Astrocyte (in vitro differentiated cells and primary cell): ENCODE data around the gene NTRK1. TPM values are rescaled to one million over a fixed set of nuclear protein-coding genes. Genes with fewer than 3 reads are reported as not detected.

Experiments used
- DNase-seq: peaks from one replicate; pipeline ENCODE4 v3.0.0-alpha.2; 2010; ENCODE audit warnings: low read depth
- FAIRE-seq: peaks from 2 replicates; lab custom pipeline; 2011; peaks lifted over from hg19 to GRCh38; lab: Jason Lieb, UNC
- H2AFZ ChIP-seq: 2 replicates; pipeline ENCODE4 v1.6.0; 2012; ENCODE audit warnings: low read depth, low read length, inconsistent platforms
- H3K27ac ChIP-seq: 2 replicates; pipeline ENCODE4 v1.5.1; 2011; ENCODE audit warnings: low read depth, low read length, inconsistent platforms
- H3K27me3 ChIP-seq: 2 replicates; pipeline ENCODE4 v1.6.0; 2011; ENCODE audit warnings: low read length, inconsistent platforms; ENCODE audit not compliant: insufficient read depth
- H3K36me3 ChIP-seq: 2 replicates; pipeline ENCODE4 v1.5.1; 2011; ENCODE audit warnings: low read length, inconsistent platforms; ENCODE audit not compliant: insufficient read depth
- H3K4me1 ChIP-seq: 2 replicates; pipeline ENCODE4 v1.5.1; 2011; ENCODE audit warnings: low read length, inconsistent platforms; ENCODE audit not compliant: insufficient read depth
- H3K4me2 ChIP-seq: 2 replicates; pipeline ENCODE4 v1.6.0; 2012; ENCODE audit warnings: low read length, inconsistent platforms
- H3K4me3 ChIP-seq: 2 replicates; pipeline ENCODE4 v1.5.1; 2011; ENCODE audit warnings: low read depth, mild to moderate bottlenecking, low read length, inconsistent platforms; ENCODE audit not compliant: insufficient read depth
- H3K79me2 ChIP-seq: 2 replicates; pipeline ENCODE4 v1.6.0; 2012; ENCODE audit warnings: mild to moderate bottlenecking, low read length, inconsistent platforms; ENCODE audit not compliant: insufficient read depth
- H3K9ac ChIP-seq: 2 replicates; pipeline ENCODE4 v1.6.0; 2012; ENCODE audit warnings: mild to moderate bottlenecking, low read length, inconsistent platforms
- H3K9me3 ChIP-seq: 2 replicates; pipeline ENCODE4 v1.5.1; 2012; ENCODE audit warnings: low read depth, mild to moderate bottlenecking, low read length, inconsistent platforms; ENCODE audit not compliant: insufficient read depth
- H4K20me1 ChIP-seq: 2 replicates; pipeline ENCODE4 v1.6.0; 2012; ENCODE audit warnings: low read length, inconsistent platforms; ENCODE audit not compliant: insufficient read depth
- H3K27ac Mint-ChIP-seq: one replicate; pipeline ENCODE4 v1.8.0; 2021; ENCODE audit warnings: mild to moderate bottlenecking, mixed read lengths; ENCODE audit not compliant: unreplicated experiment
- H3K27me3 Mint-ChIP-seq: one replicate; pipeline ENCODE4 v1.8.0; 2021; ENCODE audit warnings: low read depth, mixed read lengths; ENCODE audit not compliant: unreplicated experiment
- H3K36me3 Mint-ChIP-seq: one replicate; pipeline ENCODE4 v1.8.0; 2021; ENCODE audit warnings: low read depth, mixed read lengths; ENCODE audit not compliant: unreplicated experiment
- H3K4me1 Mint-ChIP-seq: one replicate; pipeline ENCODE4 v1.8.0; 2021; ENCODE audit warnings: low read depth, mixed read lengths; ENCODE audit not compliant: unreplicated experiment
- H3K4me3 Mint-ChIP-seq: one replicate; pipeline ENCODE4 v1.8.0; 2021; ENCODE audit warnings: mild to moderate bottlenecking, moderate library complexity, mixed read lengths; ENCODE audit not compliant: unreplicated experiment
- H3K9me3 Mint-ChIP-seq: one replicate; pipeline ENCODE4 v1.8.0; 2021; ENCODE audit warnings: mild to moderate bottlenecking, mixed read lengths; ENCODE audit not compliant: unreplicated experiment
- EZH2 ChIP-seq: IDR thresholded peaks from 2 replicates; pipeline ENCODE4 v1.6.1; 2012; ENCODE audit warnings: mild to moderate bottlenecking, low read length, inconsistent platforms; ENCODE audit not compliant: insufficient read depth
- total RNA-seq: library from RNA; stranded (reverse); gene quantifications from 2 replicates; pipeline ENCODE4 v1.2.1, GENCODE V29; 2021
- TF ChIP-seq, protein P1 (sequence below): IDR thresholded peaks from 2 replicates; pipeline ENCODE4 v1.5.1; 2011; ENCODE audit warnings: low read depth, mild to moderate bottlenecking, inconsistent platforms, low read length, moderate library complexity; ENCODE audit not compliant: insufficient read depth

Gene NTRK1
- total RNA-seq, 1 donor from 2014 or later = 0.27 TPM

DNA sequence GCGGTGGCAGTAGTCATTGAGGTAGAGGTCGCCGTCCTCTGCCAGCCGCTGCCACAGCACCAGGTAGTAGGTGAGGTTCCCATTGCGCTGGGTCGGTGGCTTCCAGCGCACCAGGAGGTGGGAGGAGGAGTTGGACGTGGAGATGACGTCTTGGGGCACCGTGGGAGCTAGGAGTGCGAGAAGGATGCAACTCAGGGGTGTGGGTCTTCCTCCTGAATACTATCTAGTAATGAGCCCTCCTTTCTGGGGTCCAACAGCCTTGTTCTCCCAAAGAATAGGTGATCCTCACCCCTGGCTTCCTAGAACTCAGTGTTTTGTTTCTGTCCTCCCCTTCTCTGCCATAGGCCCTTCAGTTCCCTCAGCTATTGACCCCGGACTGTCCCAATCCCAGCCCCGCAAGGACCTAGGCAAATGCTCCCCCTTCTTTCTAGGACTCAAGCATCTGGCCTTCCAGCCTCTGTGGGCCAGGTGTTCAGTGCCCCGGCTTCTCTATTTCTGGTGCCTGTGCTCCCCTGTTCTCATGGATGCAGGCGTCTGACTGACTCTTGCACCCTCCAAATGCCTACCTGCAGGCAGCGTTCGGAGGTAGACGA, 14.6 kb upstream of the NTRK1 start:
- Histone ChIP-seq H3K4me1 (no peaks in the 10 kb centered on the region), H3K9me3 (no peaks in the 10 kb centered on the region), H2AFZ (no peak overlapping the region), H3K79me2 (no peaks in the 10 kb centered on the region), H3K27ac (no peak overlapping the region), H3K9ac (no peak overlapping the region), H4K20me1 (no peaks in the 10 kb centered on the region), H3K4me3 (no peak overlapping the region), H3K36me3 (no peaks in the 10 kb centered on the region), H3K4me2 (no peak overlapping the region), H3K27me3 (peaks cover 71% of the 10 kb centered on the region)
- no peak overlapping the region for H3K4me3 Mint-ChIP-seq
- FAIRE-seq (no peak), DNase-seq (no peak)
- peaks cover 4% of the 10 kb centered on the region for H3K36me3 Mint-ChIP-seq
- peaks cover 4% of the 10 kb centered on the region for H3K4me1 Mint-ChIP-seq
- H3K9me3 Mint-ChIP-seq = peaks cover 20% of the 10 kb centered on the region
- TF ChIP-seq, protein P1, sequence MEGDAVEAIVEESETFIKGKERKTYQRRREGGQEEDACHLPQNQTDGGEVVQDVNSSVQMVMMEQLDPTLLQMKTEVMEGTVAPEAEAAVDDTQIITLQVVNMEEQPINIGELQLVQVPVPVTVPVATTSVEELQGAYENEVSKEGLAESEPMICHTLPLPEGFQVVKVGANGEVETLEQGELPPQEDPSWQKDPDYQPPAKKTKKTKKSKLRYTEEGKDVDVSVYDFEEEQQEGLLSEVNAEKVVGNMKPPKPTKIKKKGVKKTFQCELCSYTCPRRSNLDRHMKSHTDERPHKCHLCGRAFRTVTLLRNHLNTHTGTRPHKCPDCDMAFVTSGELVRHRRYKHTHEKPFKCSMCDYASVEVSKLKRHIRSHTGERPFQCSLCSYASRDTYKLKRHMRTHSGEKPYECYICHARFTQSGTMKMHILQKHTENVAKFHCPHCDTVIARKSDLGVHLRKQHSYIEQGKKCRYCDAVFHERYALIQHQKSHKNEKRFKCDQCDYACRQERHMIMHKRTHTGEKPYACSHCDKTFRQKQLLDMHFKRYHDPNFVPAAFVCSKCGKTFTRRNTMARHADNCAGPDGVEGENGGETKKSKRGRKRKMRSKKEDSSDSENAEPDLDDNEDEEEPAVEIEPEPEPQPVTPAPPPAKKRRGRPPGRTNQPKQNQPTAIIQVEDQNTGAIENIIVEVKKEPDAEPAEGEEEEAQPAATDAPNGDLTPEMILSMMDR = no peak
- no peak for TF ChIP-seq EZH2
- peaks cover 92% of the 10 kb centered on the region for H3K27me3 Mint-ChIP-seq
- H3K27ac Mint-ChIP-seq = no peak overlapping the region

GRCh38 chr1:156846643-156847042, 14.0 kb upstream of the NTRK1 start:
- Mint-ChIP-seq H3K9me3 (peaks cover 20% of the 10 kb centered on the region), H3K4me3 (no peak overlapping the region), H3K27me3 (peaks cover 92% of the 10 kb centered on the region), H3K36me3 (peaks cover 4% of the 10 kb centered on the region), H3K4me1 (peaks cover 4% of the 10 kb centered on the region), H3K27ac (no peak overlapping the region)
- Histone ChIP-seq H3K9me3 (no peaks in the 10 kb centered on the region), H2AFZ (no peak overlapping the region), H3K79me2 (no peaks in the 10 kb centered on the region), H3K4me1 (no peaks in the 10 kb centered on the region), H3K36me3 (no peaks in the 10 kb centered on the region), H3K4me3 (no peak overlapping the region), H3K27me3 (peaks cover 71% of the 10 kb centered on the region), H4K20me1 (no peaks in the 10 kb centered on the region), H3K27ac (no peak overlapping the region), H3K9ac (no peak overlapping the region), H3K4me2 (no peak overlapping the region)
- FAIRE-seq = no peak
- TF ChIP-seq, protein P1 = no peak
- no peak for TF ChIP-seq EZH2
- DNase-seq = no peak
